Measurements from ENCODE around the gene SORBS1.
A peak's percentile ranks its signal among the peaks of the same experiment; 100 is the strongest.

The SORBS1 gene

GRCh38 chr10:95511314-95511713 is 49.9 kb downstream of the SORBS1 start:
- DNase-seq: no peak

DNA sequence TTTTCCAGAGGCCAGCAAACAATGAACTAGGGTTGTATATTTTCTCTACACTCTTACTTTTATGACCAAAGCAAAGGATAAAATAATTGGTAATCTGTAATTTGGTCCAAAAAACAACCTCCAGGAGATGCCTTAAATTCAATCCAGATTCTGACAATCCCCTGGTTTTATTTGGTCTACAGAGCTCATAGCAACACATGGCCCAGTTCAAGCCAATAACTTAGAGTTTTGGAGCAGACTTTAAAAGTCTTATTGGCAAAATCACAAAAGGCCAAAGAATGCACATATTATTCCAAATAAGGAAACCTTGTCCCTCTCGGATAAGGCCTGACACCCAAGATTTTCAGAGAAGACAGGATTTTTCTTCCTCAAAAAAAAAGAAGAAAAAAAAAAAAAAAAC is 51.9 kb downstream of the SORBS1 start:
- no peak for DNase-seq

DNA sequence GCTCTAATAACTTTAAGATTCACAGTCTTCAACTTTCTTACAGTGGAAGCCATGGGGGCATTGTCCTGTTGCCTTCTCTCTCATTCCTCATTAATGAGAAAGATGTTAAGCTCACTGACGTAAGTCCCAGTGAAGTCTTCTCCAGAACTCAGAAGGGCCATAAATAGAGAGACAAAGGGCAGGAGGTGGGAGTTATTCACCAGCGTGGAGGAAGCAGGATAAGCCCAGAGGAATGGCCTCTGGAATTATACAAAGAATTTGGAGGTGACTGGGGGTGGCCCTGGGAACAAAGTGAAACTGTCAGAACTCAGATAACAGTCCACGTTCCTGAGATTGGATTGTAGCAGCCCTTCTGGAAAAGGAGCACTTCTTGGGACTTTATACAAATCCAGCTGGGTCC is 52.4 kb downstream of the SORBS1 start:
- DNase-seq: no peak

DNA sequence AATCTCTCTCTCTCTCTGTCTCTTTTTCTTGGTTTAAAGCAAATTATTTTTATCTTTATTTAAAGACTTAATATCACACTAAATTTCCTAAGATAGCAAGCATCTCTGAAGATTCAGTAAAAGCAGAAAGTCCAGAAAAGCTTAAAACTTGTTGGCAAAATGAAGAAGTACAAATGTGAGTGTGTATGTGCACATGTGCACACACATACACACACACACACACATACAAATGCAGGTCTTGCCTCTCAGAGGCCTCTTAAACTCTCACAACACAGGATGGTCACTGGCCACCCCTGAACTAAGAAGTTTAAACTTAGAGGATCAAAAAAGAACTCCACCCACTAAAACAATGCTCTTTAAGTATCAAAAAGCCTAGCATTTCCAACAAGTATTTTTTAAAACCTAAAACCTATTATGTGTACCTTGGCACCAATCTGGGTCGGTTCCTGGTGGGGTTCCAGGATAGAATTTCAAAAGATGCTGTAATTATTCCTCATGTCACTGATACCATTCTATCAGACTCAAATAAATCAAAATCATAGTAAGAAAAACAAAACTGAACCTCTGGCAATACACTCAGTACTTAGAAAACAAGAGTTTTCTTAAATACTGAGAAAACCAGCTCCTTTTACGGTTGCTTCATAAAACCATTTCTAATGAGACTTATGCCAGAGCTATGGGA is 55.0 kb downstream of the SORBS1 start:
- DNase-seq: peak; percentile 69

DNA sequence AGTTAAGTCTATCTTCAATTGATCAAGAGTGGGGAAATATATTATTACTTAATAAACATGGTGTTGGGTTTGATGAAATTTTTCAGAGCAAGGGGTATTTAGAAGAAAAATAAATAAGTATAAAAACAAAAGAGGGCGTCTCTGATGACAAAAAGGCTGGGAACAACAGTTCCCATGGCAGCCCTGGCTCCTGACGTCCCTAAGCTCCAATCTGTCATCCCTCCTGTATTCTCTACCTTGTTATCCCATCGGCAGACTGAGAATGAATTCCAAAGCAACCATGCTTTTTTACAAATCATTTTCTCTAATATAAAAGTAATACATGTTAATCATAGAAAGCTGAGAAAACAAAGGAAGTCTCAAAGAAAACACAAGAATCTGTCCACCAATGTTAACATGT is 55.5 kb downstream of the SORBS1 start:
- DNase-seq: peak; percentile 31

GRCh38 chr10:95505084-95505610 is 56.0 kb downstream of the SORBS1 start:
- DNase-seq: peak; percentile 8

DNA sequence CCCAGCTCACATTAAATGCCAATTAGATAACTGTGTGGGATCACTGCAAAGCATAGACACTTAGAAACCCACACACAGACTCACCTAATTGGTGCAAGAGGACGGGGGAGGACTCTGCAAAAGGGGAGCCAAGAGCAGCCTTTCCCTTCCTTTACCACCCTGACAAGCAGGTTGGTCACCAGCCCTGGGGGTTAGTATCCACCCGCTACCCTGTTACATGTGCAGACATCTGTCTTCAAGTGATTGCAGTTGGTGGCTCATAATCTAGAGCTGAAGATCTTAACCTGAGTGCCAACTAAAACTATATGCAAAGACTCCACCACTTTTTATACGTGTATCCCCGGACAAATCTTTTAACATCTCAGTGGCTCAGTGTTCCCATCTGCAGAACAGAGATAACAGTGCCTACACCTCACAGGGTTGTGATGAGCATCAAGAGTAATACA is 56.9 kb downstream of the SORBS1 start:
- no peak for DNase-seq

- DNase-seq: no peak
These were observed 57.6 kb downstream of the SORBS1 start for GRCh38 chr10:95503526-95503925.

GRCh38 chr10:95503001-95503400 is 58.2 kb downstream of the SORBS1 start:
- no peak for DNase-seq

DNA sequence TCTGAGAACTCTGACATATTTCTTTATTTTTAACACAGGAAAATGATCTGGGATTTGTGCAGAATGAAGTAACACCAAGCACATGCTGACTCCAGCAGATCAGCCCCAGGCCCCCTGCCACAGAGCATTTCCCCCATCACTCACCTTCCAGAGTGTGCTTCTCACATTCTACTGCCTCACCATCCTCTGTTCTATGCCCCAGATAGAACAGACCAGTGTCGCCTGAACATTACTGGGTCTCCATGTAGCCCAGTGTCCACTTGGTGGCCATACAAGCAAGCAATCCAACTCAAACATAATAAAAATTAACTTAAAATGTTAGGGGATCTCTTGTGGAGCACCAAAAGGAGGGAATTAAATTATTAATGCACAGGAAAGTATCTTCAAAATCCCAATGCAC is 58.8 kb downstream of the SORBS1 start:
- DNase-seq: no peak

- DNase-seq: peak; percentile 43
These were observed 59.7 kb downstream of the SORBS1 start for GRCh38 chr10:95501203-95502094.

DNA sequence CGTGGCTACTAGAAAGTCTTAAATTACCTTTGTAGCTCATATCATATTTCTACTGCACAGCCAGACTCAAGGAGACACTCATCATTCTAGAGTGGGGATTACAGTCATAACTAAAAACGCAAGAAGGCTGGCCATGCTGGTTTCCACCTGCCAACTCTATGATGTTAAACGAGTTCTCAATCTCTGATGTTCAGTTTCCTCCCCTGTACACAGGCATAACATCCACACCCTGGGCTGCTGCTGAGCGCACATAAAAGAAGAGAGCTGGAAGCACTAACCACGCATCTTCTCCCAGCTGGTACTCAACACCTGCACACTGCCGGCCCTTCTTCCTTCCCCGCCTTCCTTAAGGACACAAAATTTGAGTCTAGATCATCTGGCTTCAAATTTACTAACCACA is 60.5 kb downstream of the SORBS1 start:
- DNase-seq: peak; percentile 64

- DNase-seq: peak; percentile 26
These were observed 61.1 kb downstream of the SORBS1 start for GRCh38 chr10:95500097-95500496.

GRCh38 chr10:95499482-95499989 is 61.6 kb downstream of the SORBS1 start:
- DNase-seq: no peak

DNA sequence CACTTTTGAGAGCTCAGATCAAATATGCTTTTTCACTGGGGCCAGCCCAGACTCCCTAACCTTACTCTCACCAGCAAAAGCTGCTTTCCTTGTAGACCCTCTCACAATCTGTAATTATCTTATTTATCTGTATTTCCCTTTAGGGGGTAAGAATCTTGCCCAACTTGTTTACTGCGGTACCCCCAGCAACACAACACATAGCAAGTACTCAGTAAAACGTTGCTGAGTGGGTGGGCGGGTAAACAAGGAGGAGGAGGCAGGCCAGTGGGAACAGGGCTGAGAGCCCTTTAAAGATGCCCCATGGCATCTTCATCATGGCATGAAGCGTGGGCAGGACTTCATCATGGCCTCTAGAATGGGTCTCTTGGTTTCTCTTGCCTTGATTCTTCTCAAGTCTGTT is 64.2 kb downstream of the SORBS1 start:
- DNase-seq: no peak

DNA sequence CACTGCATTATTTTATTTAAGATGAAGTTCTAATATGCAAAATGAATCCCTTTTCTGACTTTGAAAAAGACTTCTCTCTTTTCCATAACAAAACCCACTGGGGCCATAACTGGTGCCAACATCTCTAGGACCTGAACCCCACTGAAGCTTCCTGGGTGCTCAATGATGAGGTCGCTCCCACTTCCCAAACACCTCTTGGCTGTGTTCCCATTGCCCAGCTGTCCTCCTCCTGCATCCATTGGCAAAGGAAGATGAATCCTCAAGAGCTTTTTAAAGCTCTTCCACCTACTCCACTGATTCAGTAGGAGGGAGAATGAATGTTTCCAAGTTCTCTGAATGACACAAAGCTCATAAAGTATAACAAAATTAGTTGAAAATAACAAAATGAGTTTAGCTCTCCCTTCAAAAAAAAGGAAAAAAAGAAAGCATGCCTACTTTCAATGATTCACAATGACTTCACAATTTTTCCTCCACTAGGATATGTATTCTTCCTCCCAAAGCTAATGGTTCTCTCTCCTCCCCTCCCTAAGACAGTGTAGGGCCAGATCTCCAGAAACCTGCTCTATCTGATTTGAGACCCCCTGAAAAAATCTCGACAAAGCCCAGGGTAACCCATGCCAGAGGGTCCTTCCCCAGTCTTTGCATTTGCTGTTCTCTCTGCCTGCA is 64.8 kb downstream of the SORBS1 start:
- peak; percentile 15 for DNase-seq

DNA sequence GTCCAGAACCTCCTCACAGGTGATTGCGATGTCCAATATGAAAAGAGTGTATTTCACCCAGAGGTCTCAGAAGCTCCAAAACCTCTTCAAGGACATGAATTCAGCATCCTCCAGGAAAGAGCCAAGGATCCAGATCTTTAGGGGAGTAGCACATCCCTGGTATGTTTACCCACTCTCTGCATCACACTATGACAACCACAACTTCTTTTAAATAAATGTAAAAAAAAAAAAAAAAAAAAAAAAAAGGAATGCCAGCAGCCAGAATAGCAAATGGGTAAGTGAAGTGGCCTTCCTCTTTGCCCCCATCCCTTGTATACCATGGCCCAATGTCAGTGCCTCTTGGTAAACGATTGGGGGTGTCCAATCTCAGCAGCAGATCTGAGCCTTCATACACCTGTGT is 67.3 kb downstream of the SORBS1 start:
- DNase-seq: no peak

DNA sequence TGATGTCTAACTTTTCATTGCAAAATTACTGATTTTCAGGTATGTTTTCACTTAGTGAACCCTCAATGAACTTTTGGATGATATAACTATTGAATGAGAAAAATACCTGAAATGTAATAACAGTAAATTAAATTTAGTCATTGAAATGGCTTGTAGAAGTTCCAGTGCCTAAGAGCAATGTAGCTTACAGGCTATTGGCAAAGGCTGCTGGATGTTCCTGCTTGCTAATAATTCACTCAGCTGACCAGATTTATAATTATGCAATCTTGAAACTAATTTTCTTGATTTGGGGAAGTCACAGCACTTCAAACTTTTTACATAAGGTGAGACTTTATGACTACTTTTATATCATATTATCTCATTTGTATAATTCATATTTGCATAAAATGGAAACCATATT is 73.2 kb downstream of the SORBS1 start:
- DNase-seq: no peak

GRCh38 chr10:95485056-95485844 is 75.9 kb downstream of the SORBS1 start:
- DNase-seq: no peak

- no peak for DNase-seq
These were observed 78.5 kb downstream of the SORBS1 start for GRCh38 chr10:95482501-95483233.

DNA sequence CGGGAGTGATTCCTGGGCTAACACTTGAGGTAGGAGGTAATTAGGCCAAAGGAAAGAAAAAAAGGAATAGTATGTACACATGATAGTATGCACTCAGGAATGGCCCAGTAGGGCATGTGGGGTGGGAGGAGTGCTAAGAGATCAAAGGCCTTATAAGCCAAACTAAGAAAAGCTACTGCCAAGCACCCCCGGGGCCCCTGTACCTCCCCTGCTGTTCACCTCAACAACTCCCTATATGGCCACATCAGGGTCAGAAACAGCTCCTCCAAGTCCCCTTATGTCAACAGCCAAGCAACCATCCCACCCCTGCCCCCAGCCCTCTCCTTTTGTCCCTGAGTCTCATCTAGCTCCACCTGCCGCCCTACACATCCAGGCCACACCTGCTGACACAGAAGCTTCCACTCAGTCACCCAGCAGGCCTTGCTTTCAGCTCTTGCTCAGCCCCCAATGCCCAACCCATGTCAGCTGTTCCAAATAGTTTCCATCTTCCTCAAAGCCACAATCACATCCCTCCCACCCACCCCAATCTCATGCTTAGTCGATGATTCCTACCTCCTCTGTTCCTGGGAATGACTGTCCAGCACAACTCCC is 80.2 kb downstream of the SORBS1 start:
- DNase-seq: peak; percentile 72

All from NCI-H69 (cell line).